Thoracic aorta (tissue), 2 donors: Measurements from ENCODE around the gene EEIG1. TPM values are rescaled to one million over a fixed set of nuclear protein-coding genes. Genes with fewer than 3 reads are reported as not detected.

Experiments
- ATAC-seq: fragments of 150-250 bp; one replicate; pipeline ENCODE4 v1.8.0; 2017; ENCODE audit warnings: low read depth; ENCODE audit not compliant: insufficient number of reproducible peaks, low FRiP score
- DNase-seq: peaks from one replicate; pipeline ENCODE4 v3.0.0-alpha.2; 2020; ENCODE audit warnings: low spot score
- H3K27ac ChIP-seq, 2 donors: fragments of 200-600 bp; sonication (generic); 1 replicate in 1 of 2; 2 replicates in 1 of 2; pipeline ENCODE4 v1.5.1; 2016; ENCODE audit warnings: mild to moderate bottlenecking in 2 of 2, moderate library complexity in 2 of 2
- H3K27me3 ChIP-seq: fragments of 200-600 bp; sonication (generic); replicated peaks from 2 replicates; pipeline ENCODE4 v1.6.0; 2016; ENCODE audit warnings: mild to moderate bottlenecking; ENCODE audit not compliant: insufficient read depth
- H3K36me3 ChIP-seq: fragments of 200-600 bp; sonication (generic); one replicate; pipeline ENCODE4 v1.5.1; 2016
- H3K4me1 ChIP-seq, 2 donors: fragments of 200-600 bp; sonication (generic); 1 replicate in 1 of 2; 2 replicates in 1 of 2; pipeline versions ENCODE4 v1.5.1 to v1.6.0; 2016; ENCODE audit warnings: low read depth in 2 of 2, mild to moderate bottlenecking in 1 of 2; ENCODE audit not compliant: control insufficient read depth in 1 of 2
- H3K4me3 ChIP-seq: fragments of 200-600 bp; sonication (generic); 2 replicates; pipeline ENCODE4 v1.5.1; 2016; ENCODE audit warnings: mild to moderate bottlenecking
- H3K9me3 ChIP-seq: fragments of 200-600 bp; sonication (generic); 2 replicates; pipeline ENCODE4 v1.5.1; 2016
- total RNA-seq, 2 donors: library from RNA; depleted of rRNA; stranded (reverse); fragments of >200 nt; gene quantifications; one replicate each; pipeline versions ENCODE4 v1.1.0 to v1.2.3, GENCODE V29; 2016
- TF ChIP-seq, protein P1 (sequence below): fragments of 200-600 bp; sonication (generic); IDR thresholded peaks from one replicate; pipeline ENCODE4 v1.5.1; 2019; ENCODE audit warnings: antibody characterized with exemption

EEIG1 gene
- total RNA-seq, 2 donors from 2014 or later = 20.4 to 26.5 TPM

DNA sequence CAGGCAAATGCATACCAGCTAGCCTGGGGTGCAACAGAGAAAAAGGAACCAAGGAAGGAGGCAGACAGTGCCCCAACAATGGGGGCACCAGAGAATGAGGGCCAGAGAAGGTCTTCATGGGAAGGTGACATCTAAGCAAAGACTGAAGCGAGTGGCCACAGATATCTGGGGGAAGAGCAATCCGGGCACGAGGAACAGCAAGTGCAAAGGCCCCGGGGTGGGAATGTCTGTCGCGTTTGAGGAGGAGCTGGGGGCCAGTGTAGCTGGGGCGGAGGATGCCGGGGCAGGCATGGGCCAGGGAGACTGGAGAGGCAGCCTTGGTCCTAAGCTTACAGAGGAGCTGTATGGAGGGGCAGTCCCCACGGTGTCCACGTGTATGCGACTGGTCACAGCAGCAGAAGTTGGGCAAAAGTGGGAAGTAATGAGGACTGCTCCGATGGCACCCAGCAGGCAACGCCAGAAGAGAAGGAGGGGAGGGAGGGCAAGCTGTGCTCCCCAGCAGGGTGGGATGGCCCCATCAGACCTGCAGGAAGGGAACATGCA is 19.1 kb downstream of the EEIG1 start:
- no peaks in the 10 kb centered on the region for H3K36me3 ChIP-seq
- TF ChIP-seq, protein P1, sequence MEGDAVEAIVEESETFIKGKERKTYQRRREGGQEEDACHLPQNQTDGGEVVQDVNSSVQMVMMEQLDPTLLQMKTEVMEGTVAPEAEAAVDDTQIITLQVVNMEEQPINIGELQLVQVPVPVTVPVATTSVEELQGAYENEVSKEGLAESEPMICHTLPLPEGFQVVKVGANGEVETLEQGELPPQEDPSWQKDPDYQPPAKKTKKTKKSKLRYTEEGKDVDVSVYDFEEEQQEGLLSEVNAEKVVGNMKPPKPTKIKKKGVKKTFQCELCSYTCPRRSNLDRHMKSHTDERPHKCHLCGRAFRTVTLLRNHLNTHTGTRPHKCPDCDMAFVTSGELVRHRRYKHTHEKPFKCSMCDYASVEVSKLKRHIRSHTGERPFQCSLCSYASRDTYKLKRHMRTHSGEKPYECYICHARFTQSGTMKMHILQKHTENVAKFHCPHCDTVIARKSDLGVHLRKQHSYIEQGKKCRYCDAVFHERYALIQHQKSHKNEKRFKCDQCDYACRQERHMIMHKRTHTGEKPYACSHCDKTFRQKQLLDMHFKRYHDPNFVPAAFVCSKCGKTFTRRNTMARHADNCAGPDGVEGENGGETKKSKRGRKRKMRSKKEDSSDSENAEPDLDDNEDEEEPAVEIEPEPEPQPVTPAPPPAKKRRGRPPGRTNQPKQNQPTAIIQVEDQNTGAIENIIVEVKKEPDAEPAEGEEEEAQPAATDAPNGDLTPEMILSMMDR = no peak
- H3K9me3 ChIP-seq = no peaks in the 10 kb centered on the region
- H3K4me3 ChIP-seq = no peak overlapping the region
- peaks cover 35 to 61% of the 10 kb centered on the region in 2 donors for H3K4me1 ChIP-seq
- H3K27ac ChIP-seq = no peak overlapping the region
- no peaks in the 10 kb centered on the region for H3K27me3 ChIP-seq
- DNase-seq (no peak), ATAC-seq (no peak)

DNA sequence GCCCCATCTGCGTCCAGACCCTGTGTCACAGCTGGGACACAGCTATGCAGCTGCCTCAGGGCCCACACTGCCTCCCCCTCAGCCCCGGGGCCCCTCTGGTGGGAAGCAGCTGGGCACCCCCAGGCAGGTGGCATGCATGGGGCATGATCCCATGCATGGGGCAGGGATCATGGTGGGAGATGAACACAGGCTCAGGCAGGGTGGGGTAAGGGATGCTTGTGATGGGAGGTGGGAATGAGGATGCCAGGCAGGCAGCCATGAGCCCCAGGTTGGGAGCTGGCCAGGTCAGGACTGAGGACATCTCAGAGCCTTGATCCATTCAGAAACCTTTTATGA is 19.7 kb downstream of the EEIG1 start:
- H3K36me3 ChIP-seq = no peaks in the 10 kb centered on the region
- TF ChIP-seq, protein P1 = no peak
- peaks cover 29 to 56% of the 10 kb centered on the region in 2 donors for H3K4me1 ChIP-seq
- H3K9me3 ChIP-seq = no peaks in the 10 kb centered on the region
- no peak overlapping the region for H3K4me3 ChIP-seq
- H3K27ac ChIP-seq = no peak overlapping the region
- ATAC-seq = no peak
- no peak for DNase-seq
- H3K27me3 ChIP-seq = no peaks in the 10 kb centered on the region

DNA sequence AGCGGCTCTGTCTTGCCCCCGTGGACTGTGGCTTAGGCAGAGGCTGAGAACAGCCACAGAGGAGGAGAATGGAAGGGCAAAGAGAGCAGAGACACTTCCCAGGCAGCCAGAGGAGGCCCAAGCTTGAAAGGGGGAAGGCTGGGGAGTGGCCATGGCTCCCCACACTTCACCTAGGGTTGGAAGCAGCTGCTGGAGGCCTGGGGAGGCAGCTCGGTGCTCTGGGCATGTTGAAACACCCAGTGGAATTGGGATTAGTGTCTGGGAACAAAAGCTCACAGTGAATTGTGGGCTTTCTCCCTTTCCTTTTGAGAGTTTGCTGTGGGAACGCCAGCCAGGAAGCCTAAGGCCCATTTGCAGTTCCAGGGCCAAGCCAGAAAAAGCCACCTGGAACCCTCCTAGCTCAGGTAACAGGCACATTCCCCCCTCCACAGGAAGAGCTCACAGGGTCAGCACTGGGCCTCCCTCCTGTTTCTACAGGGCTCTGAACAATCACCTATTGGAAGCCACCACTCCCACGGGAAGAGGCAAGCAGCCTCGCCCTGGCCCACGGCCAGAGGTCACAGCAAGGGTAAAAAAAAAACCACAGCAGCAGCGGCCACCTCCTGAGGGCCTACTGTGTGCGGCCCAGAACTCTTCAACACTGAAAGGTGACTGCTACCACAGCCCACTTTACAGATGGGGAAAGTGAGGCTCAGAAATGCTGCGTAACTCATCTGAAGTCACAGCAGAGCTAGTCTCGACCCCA is 20.2 kb downstream of the EEIG1 start:
- H3K4me1 ChIP-seq = peaks cover 24 to 53% of the 10 kb centered on the region in 2 donors
- ATAC-seq (no peak), DNase-seq (no peak)
- H3K27me3 ChIP-seq = no peaks in the 10 kb centered on the region
- no peaks in the 10 kb centered on the region for H3K36me3 ChIP-seq
- no peaks in the 10 kb centered on the region for H3K9me3 ChIP-seq
- H3K4me3 ChIP-seq = no peak overlapping the region
- H3K27ac ChIP-seq = no peak overlapping the region
- TF ChIP-seq, protein P1 = no peak

DNA sequence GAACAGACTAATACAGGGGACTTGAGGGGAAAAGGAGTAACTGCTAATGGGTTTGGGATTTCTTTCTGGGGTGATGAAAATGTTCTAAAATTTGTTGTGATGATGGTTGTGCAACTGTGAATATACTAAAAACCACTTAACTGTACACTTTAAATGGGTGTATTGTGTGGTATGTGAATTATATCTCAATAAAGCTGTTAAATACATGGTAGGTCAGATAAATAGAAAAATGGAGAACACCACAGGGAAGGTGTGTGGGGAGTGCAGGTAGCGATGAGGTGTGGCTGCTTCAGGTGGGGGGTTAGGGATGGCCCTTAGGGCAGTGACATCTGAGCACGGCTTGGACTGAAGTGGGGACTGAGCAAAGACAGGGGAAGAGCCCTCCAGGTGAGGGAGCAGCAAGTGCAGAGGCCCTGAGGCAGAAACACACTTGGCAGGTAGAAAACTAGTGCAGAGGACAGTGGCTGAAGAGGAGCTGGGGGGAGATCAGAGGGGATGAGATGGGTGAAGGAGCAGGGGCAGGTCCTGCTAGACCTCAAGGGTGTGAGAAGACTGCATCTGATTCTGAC is 20.9 kb downstream of the EEIG1 start:
- Histone ChIP-seq H3K4me3 (no peak overlapping the region), H3K9me3 (no peaks in the 10 kb centered on the region), H3K27ac (no peak overlapping the region), H3K4me1 (peaks cover 20 to 53% of the 10 kb centered on the region in 2 donors), H3K36me3 (no peaks in the 10 kb centered on the region), H3K27me3 (no peaks in the 10 kb centered on the region)
- ATAC-seq = no peak
- DNase-seq = no peak
- TF ChIP-seq, protein P1 = no peak

DNA sequence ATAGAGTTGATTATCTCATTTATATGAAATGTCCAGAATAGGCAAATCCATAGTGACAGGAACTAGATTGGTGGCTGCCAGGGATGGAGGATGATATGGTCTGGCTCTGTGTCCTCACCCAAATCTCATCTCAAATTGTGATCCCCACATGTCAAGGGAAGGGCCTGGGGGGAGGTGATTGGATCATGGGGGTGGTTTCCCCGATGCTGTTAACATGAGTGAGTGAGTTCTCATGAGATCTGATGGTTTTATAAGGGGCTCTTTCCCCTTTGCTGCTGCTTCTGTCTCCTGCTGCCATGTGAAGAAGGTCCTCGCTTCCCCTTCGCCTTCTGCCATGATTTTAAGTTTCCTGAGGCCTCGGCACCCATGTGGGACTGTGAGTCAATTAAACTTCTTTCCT is 21.4 kb downstream of the EEIG1 start:
- Histone ChIP-seq H3K27me3 (no peaks in the 10 kb centered on the region), H3K27ac (no peak overlapping the region), H3K36me3 (no peaks in the 10 kb centered on the region), H3K4me1 (peaks cover 21 to 53% of the 10 kb centered on the region in 2 donors), H3K9me3 (no peaks in the 10 kb centered on the region), H3K4me3 (no peak overlapping the region)
- DNase-seq = no peak
- no peak for ATAC-seq
- TF ChIP-seq, protein P1 = no peak
